Panc1 (cell line): Measurements from ENCODE around the gene TBX5.

Source experiments
- CTCF ChIP-seq: fragments of 450-650 bp; IDR thresholded peaks from 2 replicates; pipeline ENCODE4 v1.5.1; 2017; ENCODE audit warnings: mild to moderate bottlenecking
- POLR2AphosphoS5 ChIP-seq: IDR thresholded peaks from 2 replicates; pipeline ENCODE4 v1.6.1; 2012; ENCODE audit warnings: mild to moderate bottlenecking, low read depth, low read length, moderate library complexity
- SIN3A ChIP-seq: IDR thresholded peaks from 2 replicates; pipeline ENCODE4 v1.6.1; 2012; ENCODE audit warnings: low read depth, mild to moderate bottlenecking, low read length, moderate library complexity, borderline replicate concordance; ENCODE audit not compliant: insufficient read depth

GRCh38 chr12:114381177-114381576, 24.8 kb downstream of the TBX5 start:
- TF ChIP-seq CTCF: no peak
- no peak for TF ChIP-seq POLR2AphosphoS5
- TF ChIP-seq SIN3A: no peak
